HG03175 (cell line): ENCODE data around the gene BBLN.
"Not testable (repeated sequence)": the region's sequence is repeated elsewhere in the genome, so short reads cannot be mapped to it uniquely, and the experiment has no call there.

Experiments used
- ATAC-seq: cut with Tn5 transposase; IDR thresholded peaks from one replicate; pipeline ENCODE4 v1.9.1; 2021; ENCODE audit warnings: mild to moderate bottlenecking, moderate library complexity; ENCODE audit not compliant: unreplicated experiment

Gene BBLN

DNA sequence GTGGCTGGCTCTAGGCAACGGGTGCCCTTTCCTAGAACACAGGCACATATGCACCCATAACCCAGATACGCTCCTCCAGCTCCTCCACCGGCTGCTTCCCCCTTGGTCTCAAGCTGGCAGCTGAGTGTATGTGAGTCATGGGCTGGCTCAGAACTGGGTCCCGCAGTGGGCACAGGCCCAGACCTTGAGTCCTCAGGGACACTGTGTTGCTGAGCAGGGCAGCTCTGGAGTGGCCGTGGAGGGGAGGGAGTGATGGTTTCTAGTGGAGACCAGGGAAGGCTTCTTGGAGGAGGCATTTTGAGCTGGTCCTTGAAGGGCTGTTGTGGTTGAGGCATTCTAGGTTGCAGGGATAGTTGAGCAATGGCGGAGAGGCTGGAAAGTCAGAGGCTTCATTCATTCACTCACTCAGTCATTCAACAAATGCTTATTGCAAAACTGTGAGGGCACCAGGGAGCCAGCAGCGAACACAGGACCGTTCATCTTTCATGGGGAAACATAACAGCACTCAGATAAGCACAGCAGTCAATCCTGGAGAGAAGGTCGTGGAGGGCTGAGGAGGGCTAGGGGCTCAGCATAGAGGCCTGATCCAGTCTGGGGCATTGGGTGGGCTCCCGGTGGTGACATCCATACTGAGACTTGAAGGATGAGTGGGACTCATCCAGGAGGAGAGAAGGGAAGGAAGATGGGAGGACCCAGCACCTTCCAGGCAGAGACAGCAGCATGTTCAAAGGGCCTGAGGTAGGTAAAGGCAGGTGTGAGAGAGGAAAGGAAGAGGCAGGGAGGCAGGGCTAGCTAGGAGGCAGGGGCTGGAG is 2.4 kb downstream of the BBLN start:
- ATAC-seq = no peak

DNA sequence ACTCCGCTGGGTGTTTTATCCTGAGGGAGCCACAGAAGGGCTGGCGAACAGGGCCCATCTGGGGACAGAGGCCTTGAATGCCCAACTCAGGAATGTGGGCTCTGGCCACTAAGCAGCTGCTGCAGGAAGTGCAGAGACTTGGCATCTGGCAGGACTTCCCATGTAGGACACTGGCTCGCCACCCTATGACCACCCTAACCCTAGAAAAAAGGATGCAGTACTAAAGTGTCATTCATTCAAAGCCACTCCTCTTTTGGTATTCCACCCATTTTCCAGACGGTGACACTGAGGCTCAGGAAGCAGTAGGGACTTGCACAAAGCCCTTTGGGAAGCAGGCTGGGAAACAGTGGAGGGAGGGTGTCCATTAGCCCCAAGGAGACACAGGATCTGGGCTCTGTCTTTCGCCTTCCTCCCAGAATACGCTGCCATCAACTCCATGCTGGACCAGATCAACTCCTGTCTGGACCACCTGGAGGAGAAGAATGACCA is 3.0 kb downstream of the BBLN start:
- no peak for ATAC-seq

DNA sequence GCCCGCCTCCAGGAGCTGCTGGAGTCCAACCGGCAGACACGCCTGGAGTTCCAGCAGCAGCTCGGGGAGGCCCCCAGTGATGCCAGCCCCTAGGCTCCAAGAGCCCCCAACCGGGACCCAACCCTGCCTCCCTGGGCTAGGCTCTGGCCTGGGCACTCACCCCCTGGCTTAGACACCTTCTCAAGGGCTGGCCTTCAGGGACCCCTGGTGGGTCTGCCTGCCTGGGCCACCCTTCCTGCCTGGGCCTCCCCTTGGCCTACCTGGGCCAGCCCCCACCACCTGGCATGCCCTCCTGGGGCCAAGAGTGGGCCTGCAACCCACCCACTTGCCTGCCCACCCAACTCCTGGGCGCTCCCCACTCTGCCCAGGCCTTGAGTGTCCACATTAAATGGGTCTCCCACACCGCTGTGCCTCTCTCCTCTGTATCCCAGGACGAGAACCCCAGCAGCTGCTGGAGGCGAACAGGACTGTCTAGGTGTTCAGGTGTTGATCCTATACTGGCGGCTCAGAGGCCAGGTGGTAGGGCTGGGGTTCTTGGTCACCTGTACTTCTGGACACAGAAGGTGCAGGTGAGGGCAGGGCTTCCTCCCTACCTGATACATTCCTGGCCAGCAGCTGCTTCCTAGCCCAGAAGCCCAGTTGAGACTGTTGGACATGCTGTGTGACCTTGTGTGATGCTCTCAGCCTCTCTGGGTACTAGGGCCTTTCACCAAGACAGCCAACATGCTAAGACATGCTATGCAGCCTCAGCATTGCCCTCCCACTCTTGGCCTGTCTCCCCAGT is 3.6 kb downstream of the BBLN start:
- no peak for ATAC-seq

DNA sequence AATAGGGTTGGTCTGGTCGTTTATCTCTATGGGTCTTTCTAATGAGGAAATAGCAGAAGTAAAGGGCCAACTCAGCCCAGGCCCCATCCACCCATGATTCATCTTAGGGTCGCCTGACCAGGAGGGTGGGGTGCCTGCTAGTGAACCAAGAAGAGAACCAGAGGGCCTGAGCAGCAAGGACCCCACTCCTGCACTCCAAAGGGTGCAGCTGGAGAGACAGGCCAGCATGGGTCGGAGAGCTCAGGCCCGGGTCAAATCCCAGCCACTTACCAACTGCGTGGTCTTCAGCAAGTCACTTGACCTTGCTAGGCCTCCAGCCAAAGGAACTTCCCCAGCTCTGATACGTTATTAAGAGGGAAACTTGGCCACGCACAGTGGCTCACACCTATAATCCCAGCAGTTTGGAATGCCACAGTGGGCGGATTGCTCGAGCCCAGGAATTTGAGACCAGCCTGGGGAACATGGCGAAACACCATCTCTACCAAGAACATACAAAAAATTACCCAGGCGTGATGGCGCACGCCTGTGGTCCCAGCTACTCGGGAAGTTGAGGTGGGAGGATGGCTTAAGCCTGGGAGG is 4.3 kb downstream of the BBLN start:
- ATAC-seq = no peak

DNA sequence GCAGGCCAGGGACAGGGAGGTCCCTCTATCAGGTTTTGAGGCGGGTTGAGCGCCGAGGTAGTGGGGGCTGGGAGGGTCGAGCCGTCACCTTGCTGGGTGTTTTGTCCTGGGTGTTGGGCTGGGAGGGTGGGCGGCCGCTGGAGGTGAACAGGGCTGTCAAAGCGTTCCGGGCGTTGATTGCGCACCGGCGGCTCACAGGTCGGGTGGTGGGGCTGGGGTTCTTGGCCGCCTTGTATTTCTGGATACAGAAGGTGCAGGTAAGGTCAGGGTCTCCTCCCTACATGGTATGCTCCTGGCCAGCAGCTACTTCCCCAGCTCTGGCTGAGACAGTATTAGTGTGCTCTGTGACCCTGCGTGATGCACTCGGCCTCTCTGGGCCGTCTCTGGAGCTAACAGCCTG is 6.1 kb downstream of the BBLN start:
- ATAC-seq = no peak

DNA sequence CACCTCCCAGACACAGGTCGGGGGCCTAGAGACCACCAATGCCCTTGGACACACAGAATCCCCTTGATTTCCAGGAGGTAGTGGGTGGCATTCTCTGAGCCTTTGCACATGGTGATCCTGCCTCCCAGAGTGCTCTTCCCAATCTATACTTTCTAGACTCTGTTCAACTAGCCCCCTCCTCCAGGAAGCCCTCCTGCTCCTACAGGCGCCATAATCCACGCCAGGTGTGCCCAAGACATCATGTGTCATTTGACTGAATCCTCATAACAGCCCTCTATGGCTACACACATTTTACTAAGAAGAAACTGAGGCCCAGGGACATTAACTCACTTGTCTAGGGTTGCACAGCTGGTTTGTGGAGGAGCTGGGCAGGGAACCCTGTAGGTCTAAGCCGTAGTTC is 7.1 kb downstream of the BBLN start:
- no peak for ATAC-seq

DNA sequence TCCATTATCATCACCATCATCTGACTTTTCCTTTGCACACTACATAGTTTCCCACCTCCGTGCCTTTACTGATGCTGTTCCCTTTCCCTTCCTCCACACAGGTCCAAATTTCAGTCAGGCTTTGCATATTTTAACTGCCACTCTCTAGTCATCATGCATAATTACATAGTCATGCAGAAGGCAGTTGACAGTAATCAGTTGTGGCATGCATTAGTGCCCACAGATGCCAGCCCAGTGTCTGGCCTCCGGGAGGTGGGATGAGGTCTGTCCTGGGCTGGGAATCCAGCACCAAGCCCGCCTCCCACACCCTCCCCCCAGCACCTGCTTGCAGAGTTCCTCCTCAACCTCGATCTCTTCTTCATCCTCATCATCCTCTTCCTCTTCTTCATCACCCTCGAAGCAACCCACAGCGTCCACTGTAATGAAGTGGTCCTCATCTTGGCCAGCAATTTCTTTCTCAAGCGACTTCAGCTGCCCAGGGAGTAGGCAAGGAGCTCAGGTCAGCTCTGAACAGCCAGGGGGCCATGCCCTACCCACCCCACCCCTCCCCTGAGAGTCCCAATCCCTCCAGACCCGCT is 8.8 kb downstream of the BBLN start:
- no peak for ATAC-seq

DNA sequence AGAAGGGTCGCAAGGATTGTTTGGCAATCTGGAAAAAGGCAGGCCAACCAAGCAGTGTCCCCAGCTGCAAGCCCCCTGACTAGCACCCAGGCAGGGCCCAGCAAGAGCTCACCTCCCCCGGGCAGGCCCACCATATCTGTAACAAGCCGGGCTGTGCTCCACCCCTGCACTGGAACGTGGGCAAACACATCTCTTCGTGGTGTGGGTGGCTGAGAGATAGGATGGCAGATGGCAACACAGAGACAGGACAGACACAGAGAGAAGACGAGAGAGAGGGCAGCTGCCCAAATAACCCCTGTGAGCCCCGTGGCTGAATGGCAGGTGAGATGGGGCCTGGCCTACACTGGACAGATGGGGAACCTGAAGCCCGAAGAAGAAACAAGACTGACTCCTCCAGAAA is 9.4 kb downstream of the BBLN start:
- ATAC-seq = no peak

DNA sequence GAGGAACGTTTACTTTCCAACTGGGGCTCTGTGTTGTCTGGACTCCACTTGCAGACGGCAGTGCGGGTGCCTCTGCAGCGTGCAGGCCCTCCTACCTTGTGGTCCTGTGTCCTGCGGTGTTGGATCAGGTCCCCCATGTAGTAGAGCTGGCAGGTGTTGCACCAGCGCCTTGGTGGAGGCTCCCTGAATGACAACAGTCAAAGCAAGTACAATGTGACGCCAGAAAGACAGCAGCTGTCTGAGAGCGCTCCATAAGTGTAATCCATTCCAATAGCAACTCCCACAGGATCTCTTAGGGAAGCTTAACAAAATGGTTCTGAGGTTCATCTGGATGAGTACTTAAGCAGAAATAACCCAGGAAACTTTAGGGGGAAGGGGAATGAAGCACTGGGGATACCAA is 9.9 kb downstream of the BBLN start:
- no peak for ATAC-seq

DNA sequence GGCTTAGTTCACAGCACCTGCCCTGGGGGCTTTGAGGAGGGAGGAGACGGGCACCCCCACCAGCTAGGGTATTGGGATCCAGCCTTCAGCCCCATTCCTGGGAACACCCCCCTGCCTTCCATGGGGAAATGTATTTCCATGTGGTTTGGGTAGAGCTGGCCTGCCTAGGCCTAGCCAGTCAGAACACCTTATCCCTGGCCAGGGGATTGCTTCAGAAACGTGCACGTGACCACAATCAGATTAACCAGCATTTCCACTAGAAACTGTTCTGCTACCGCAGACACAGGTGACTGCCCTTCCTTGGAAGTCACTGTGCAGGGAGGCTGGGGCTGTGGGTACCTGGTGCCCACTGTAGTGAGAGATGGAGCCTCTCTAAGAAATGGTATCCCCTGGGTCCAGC is 14.0 kb downstream of the BBLN start:
- no peak for ATAC-seq

DNA sequence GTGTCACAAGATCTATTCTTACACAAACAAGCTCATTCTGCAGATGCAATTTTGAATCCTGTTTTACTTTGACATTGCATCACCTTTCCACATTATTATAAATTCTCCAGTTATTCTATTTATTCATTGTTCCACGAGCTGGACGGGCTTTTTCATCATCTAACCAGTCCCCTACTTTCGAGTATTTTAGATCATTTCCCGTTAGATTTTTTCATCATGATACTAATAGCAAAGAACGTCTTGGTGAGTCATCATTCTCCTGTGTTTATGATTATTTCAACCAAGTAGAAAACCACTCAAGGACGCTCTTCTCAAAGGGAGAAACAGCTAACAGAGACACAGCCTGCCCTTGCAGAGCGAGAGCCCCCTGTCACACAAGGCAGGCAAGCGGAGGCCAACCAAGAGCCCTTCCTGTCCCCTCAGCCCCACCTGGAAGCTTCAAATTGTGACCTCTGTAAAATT is 15.1 kb downstream of the BBLN start:
- no peak for ATAC-seq

DNA sequence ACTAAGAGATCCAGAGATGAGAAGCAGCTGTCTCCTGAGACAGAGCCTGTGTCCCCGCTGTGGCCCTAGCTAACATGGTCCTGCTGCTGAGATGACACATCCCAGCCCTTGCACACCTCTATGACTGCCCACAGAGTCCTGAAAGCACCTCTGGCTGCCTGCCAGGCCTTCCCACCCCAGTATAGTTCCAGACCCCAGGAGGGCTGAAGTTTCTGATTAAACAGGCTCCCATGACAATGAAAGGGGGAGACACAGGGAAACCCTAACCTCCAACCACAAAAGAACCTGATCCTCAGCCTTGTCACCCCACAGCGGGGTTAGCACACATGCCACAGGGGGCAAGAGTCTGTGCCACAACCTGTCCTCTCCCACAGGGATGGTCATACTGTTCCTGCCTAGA is 15.7 kb downstream of the BBLN start:
- ATAC-seq = no peak

DNA sequence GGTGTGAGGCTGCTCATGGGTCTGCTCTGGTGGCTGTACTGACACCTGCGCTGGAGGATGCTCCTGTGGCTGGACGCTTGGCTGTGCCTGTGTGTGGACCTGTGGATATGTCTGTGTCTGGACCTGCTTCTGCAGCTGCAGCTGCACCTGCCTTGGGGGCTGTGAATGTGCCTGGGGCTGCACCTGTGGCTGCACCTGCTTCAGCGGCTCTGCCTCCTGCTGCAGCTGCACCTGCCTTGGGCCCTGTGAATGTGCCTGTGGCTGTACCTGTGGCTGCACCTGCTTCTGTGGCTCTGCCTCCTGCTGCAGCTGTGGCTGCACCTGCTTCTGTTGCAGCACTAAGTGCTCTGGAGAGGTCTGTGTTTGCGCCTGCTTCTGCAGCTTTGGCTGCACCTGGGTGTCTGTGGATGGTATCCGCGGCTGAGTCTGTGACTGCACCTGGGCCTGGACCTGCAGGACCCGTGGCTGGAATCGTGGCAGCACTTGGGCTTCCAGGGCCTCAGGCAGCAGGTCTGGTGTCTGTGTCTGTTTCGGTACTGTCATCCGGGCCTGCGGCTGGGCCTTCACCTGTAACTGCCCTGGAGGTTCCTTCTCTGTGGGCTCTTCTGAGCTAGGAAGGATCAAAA is 18.9 kb downstream of the BBLN start:
- no peak for ATAC-seq

DNA sequence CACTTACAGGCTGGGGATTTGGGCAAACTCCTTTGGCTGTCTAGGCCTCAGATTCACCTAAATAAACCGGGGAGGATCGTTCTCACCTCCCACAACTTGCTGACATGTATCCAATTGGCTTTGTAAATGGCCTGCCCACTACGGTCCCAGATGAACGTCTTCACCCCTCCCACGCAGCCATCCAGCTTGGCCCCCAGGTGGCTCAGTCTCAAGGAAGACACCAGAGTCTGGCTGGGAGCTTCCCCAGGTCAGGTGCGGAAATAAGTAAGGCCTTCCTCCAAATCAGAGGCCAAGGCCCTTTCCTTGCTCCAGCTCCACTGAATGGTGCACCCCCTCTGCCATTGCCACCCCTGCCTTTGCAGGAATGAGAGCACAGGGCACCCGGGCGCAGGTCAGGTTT is 19.9 kb downstream of the BBLN start:
- no peak for ATAC-seq

DNA sequence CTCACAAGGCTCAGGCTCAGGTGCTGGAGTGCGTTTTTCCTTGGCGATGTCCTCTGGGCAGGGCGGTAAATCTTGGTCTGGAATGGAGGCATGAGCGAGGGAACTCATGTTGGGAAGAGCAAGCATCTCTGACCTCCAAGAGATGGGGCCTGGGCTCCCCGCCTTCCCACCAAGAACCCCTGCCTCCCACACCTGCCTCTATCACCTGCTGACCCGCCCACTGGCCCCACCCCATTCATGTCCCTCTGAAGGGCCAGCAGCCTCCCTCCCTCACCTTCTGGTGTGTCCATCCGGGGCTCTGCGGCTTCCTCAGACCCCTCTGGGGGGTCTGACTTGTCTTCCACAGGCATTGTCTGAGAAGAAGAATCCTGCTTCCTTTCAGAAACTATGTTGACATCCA is 20.4 kb downstream of the BBLN start:
- no peak for ATAC-seq

DNA sequence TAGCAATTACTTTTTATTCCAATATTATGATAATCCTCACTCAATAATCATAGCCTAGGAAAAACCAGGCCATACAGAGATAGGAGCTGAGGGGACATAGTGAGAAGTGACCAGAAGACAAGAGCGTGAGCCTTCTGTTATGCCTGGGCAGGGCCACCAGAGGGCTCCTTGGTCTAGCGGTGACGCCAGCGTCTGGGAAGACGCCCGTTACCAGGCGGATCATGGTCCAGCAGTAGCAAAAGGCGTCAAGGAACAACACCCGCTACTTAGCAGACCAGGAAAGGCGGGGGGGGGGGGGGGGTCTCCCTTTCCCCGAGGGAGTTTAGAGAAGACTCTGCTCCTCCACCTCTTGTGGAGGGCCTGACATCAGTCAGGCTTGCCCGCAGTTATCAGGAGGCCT is 21.4 kb downstream of the BBLN start:
- not testable (repeated sequence) for ATAC-seq

DNA sequence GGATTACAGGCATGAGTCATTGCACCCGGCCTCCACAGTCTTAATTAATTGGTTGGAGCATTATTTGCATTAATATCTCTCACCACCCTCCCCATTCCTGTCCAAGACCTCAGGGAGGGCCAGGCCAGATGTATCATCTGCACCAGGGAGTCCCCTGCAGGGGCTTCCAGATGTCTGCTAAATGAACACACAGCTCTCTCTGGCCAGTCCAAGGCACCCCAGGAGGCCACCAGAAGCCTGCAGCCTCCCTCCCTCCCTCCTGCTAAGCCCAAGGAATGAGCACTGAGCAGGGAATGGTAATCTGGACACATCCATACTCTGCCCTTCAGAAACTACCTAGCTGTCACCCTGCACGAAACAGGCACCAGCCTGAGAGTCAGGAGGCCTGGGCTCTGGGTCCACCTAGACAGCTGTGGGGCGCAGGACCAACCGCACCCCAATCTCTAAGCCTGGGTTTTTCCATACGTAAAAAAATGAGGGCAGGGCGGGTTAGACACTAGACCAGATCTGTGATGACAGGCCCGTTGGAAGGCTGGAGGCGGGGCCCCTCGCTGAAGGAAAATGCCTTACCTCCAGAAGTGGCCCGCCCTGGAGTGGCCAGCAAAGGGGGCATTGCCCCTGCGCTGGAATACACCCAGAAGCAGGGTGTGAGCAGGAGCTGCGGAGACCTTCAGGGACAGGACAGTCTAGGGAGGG is 23.0 kb downstream of the BBLN start:
- no peak for ATAC-seq

DNA sequence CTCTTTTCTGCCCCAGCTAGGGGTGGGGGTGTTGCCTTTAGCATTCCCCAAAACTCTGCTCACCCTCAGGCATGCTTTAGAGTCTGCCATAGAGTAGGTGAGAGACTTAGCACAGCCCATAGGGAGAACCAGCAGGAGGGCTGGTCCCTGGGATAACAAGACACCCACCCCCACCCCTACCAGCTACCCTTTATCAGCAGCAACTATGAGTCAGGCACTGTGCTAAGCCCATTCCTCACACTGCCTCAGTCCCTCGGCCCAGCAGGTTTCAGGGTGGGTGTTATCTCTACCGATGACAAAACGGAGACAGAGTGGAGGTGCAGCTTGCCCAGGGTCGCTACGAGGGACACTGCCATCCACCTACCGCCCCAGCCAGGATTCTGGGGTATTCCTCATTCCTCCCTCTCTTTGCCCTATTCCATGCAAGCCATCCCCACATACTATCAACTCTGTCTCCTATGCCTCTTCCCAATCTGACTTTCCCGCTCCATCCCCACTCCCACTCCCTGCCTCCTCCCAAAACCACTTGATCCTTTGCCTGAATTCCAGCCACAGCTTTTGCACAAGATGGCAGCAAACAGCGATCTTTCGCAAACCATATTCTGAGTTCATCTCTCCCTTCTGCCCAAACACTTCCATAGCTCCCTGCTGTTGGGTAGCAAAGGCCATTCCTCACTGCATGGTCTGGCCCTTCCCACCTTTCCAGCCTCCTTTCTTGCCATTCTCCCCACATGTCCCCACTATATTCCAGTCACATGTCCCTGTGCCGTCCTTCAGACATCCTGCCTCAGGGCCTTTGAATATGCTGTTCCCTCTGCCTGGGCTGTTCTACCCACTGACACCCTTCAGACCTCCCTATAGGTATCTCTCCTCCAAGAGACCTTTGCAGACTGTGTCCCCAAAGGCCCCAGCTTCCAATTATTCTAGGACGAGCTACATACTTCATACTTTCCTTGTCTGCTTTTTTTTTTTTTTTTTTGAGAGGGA is 26.2 kb downstream of the BBLN start:
- ATAC-seq = no peak

DNA sequence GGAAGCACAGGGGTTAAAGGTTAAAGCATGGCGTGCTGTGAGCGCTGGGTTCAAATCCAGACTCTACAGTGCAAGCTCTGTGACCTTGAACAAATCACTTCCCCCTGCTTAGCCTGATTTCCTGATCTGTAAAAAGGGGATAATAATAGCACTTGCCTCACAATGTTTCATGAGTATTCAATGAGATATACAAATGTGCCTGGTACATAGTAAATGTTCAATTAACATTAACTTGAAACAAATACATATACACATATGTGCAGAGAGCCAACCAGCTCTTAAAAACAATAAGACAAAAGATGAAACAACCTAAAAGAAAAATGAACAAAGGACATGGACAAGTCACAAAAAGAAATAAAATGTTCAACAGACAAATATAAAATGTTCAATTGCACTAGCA is 27.3 kb downstream of the BBLN start:
- ATAC-seq = no peak
